Activated T-cell treated with anti-CD3 and anti-CD28 coated beads for 1 hour (primary cell): ENCODE results near the gene BCL11B.
A peak's percentile ranks its signal among the peaks of the same experiment; 100 is the strongest.

ENCODE experiments used
- DNase-seq: peaks from one replicate; pipeline ENCODE4 v3.0.0-alpha.2; 2020; ENCODE audit warnings: low read depth

The BCL11B gene

DNA sequence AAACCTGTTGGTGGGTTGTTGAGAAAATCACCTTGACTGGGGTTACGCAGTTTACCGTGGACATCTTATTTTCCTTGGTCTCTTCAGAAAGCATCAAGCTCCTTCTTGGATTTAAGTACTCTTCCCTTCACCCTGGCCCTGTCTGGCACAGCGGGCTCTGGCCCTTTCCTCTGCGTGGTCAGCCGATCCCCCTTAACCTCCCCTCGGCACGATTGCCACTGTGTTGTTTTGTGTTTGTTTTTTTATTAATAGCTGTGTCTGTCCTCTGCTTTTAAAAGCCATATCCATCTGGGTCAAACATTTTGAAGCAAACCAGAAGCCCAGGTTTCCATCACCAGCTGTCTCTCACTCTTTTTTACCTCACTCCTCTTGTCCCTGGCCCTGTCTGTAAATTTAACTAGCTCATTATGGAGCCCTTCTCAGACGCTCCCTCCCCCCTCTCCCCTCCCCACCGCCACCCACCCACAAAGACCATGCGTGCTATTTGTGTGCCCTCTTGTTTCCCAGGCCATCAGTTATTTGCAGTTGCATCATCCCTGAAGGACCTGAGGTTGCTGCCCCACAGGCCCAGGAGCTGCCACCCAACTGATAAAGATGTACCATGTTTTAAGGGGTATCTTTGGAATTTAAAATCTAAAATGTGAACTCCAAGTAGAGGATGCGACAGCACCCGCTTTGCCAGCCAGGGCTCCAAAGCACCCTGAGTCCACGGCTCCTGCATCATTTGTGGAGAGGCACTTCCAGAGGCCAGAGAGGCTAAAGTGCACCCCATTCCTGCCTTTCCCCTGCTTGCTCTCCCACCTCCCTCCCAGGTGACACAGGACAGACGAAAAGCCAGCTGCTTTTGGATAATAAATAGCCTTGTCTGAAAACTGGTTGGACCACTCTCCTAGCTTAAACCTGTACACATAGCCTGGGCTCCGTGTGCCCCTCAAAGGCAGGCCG, 3.9 kb downstream of the BCL11B start:
- DNase-seq, result no peak

DNA sequence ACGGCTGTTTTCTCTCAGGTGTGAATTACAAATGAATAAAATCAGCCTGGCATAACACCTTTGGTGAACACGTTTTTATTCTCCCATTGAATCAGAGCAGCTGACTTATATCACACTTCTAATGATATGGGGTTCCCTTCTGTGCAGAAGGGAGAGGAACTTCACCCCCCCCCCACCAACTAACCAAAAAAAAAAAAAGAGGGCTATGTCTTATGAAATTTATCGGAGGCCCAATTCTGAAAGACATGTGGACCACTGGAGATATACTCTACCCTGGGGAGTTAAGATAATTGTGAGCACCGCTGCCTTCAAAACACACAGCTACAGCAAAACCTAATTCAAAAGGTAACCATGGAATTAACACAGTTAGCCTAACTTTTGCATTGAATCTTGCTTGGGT, 4.6 kb downstream of the BCL11B start:
- no peak for DNase-seq

DNA sequence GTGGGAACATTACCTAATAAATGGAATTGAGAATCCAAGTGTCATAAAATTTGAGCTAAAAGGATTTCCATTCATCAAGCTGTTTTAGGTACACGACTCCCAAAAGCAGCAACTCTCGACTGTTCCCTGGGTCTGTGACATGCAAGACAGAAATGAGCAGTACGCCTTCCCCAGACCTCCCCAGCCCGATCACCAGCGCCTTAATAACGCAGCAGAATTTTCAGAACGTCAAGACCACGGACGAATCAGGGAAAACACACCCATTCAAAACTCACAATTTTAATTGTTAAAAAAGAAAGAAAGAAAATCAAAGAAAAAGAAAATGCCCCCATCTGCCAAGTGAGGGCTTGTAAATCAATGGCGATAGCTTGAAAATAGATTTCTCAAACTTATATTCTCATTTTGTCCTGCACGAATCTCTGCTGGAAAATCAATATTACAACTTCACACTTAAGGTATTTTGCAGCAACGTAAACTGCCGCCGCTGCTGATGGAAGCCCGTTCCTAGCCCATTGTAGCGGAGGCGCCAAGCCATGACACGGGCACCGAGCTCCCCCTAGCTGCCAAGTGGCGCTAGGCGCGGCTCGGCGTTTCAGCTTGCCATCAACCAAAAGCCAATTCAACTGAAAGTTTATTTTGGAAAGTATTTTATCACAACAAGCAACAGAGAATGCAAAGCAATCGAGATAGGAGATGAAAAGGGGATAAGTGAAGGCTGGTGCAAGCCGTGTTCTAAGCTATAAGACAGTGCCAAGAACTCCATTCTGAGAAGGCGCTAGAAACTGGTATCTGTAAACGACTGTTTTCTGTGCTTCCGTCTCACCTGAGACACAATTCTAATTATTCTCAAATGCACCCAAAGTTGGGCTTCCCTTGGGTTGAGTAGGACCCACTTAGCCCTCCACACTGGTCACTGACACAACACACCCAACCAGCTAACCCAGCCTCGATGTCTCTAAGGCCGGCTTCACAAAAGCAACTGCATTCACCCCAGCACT, 5.5 kb downstream of the BCL11B start:
- peak; percentile 84 for DNase-seq

DNA sequence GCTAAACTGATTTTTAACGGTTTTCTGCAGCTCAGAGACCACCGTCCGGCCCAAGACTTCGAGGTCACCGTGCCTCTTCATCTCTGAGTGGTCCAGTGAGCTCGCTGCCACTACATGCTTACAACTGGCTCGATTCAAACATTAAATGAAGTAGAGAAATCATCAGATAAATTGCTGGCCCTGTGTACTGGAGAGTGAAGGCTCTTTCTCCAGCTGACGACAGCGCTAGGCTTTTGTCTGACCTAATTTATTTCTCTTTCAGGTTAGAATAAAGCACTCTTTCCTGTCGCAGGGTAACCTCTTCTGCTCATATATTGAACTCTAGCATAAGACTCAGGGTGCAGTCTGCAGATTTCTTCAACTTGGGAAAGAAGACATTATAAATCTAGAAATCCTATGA, 6.4 kb downstream of the BCL11B start:
- DNase-seq, result no peak

DNA sequence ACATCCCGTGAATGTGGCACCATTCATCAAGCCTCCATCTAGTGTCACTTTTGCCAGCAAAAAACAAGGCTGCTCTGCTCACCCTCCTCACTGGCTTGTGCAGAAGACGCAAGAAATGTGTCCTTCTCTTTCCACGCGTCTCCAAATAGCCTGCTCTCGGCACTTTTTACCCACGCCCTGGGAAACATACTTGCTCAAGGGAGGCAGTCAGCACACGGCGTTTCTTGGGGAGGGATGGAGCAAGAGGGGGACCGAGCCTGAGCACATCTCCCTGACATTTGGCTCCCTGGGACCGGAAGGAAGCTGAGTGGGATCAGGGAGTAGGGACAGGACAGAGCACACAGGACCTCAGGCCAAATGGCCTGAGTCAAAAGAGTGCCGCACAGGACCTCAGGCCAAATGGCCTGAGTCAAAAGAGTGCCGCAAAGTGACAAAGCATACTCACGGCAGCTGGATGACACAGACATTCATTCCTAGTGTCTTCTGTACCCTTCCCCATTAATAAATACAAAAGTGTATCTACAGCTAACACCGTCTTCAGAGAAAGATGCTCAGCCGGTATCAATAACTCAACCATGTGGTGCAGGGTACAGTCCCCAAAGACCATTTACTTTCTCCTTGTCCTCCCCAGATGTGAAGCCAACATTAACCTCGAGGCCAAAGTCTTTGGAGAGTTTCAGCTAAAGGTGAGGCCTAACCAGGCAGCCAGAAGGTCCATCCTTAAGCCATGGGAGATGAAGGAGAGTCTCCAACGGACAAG, 7.1 kb downstream of the BCL11B start:
- DNase-seq, result no peak

DNA sequence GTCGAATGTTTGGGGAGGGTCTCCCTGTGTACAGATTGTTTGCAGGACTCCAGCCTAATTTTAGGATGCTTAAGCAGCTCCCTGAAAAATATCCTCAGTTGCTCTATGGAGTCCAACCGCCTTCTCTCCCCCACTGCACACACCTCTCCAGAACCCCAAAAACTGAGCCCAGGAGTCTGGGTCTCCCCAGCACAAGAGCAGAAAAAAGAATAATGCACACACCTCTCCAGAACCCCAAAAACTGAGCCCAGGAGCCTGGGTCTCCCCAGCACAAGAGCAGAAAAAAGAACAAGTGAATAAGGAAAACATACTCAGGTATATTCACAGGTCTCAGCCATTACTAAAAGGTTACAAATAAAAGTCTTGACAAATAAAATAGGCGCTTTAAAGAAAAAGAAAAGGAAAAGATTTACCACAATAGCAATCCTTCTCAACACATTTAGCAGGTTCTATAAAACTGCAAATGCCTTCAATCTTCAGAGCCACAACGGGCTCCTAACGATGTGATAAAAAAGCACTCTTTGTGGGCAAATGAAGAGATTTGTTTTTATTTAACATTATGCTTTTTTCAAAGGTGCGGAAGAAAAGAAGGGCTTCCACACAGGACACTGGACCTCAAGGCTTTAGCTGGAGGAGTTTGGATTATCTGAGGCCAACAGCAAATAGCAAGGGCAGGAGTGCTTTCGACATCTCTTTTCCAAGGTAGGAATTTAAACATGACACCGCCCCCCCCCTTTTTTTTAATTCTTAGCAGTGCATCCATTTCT, 8.2 kb downstream of the BCL11B start:
- DNase-seq, result no peak

DNA sequence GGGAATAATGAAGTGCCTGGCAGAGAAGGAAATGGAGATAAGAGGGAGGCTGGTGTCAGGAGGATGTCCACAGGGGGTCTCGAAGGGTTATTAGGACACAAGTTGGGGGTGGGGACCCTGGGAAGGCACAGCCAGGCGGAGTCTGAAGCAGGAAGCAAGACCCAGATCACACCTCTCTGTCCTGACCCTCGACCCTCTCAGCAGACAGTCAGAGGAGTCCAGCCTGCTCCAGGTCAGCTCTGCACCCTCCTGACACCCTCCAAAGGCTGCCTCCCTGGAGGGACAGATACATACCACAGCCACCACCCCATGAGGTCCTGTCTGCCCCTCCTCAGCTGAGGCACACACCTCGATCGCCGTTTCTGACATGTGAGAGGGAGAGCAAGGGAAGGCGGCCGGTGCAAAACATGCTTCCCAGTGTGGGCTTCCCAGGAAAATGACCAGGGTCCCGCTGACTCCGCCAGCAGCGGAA, 9.0 kb downstream of the BCL11B start:
- no peak for DNase-seq

DNA sequence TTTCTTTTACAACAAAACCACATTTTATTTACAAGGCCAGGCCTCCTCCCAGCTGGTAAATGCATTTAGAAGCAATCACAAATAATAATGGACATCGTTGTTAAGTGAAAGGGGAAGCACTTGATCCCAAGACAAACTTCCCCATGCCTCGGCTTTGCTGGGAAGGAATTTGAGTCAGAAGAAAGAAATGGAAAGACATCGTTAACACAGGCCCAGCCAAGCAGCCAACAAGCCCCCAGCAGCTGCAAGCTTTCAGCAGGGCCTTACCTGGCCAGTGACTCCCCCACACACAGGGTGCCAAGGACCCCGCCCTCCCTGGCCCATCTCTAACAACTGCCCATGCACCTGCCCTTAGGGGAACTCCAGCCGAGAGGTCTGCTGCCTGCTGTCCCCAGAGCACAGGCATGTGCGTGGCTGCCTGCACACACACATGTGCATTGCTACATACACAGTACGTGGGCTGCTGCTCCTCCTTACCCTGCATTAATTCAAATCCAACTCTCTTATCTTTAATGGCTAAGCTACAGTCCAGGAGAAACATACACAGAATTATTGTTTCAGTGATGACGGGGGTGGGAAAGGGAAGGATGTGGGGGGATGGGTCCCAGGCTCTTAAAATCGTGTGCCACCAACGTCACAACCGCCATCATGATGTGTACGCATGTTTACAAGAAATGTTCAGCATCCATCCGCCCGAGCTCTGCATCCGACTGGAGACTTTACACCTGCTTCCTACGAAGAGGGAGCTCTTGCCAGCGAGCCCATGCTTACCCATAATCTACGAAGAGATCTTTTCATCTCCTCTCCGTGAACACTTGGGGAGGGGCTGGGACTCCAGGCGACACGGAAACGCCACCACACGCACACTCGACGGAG, 9.8 kb downstream of the BCL11B start:
- peak; percentile 55 for DNase-seq

DNA sequence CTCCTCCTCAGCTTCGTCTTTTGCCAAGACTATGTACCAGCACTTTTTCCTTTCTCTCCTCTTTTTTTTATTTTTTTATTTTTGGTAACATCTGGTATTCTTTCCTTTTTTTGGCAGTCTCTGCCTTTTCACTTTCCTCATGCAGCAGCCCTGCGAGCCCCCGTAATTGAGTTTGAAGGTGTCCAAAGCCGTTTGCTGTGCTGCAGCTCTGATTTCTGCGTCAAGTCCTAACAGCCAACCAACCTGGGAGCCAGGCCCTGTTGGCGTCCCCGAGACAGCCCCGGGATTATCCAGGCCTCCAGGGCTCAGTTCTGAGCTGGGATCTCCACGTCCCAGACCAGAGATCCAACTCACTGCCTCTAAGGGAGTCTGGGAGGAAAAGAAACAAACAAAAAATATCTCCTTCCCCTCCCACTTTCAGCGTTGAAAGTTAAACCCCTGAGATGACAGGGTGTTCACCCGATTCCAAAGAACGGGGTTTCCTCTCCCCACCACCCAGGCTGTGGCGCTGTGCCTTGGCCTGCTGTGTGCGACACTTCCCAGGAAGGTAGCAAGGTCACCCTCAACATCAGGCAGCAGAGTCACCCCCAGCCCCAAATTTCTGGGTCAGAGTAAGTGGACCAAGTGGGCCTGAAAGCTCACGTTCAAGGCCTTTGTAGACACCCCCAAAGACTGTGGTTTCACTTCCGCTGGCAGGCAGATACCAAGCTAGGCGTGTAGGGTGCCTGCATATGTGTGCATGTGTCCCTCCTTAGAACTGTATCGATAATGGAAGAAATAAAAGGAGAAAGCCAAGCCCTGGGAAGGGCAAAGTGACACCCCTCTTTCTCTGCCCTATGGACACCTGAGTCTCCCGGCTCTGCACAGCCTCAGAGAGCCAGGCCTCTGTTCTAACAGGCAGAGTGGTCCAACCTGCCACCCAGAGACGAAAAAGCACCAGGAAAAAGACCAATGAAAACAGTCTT, 11.1 kb downstream of the BCL11B start:
- DNase-seq, result no peak

DNA sequence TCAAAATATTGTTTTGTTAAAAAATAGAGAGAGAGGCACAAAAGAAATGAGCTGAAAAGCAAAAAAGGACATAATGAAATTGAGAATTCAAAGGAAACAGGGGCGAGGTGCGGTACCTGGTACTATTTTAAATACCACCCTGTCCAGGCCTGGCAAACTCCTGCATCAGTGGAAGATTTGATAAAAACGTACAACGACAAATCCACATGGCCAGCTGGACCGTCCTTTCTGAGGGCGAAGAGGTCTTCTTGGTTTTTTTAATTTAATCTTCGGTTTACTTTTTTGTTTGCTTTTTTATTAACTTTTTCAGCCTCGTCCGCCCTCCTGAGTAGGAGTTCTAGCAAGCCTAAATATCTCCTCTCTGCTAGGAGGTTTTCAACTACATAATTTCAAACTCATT, 11.9 kb downstream of the BCL11B start:
- no peak for DNase-seq

DNA sequence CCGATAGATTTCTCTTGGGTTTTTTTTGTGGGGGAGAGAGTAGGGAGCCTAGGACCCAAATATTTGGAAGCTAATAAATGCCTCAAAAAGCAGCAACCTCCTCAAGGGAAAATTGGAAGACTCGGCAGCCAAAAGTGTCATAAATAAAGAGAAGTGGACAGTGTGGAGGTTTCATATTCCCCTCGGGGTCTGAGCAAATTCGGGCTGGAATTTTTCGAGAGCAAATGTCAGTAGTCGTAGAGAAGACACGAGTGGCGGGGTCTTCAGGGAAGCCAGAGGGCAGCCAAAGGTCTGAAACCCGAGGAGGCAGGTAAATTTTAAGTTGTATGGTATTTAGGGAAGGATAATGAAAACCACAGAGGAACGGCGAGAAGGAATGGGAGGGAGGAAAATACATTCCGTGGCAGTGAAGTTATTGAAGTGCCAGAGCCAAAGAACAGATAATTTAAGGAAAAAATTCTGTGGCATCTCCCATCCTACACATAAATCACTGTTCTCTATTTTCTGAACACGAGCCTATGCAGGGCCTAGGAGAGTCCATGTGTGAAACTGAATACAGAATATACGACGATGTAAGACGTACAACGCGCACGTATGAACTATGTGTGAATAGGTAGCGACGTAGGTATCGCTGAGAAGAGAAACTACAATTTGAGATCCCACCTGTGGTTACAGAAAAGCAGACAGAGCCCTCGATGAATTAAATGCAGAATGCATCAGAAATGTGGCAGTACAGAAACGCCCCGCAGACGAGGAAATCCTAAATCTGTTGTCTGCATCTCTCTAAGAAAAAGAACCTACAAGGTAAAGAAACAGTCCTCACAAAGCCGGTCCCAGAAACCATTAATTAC, 12.9 kb downstream of the BCL11B start:
- no peak for DNase-seq

DNA sequence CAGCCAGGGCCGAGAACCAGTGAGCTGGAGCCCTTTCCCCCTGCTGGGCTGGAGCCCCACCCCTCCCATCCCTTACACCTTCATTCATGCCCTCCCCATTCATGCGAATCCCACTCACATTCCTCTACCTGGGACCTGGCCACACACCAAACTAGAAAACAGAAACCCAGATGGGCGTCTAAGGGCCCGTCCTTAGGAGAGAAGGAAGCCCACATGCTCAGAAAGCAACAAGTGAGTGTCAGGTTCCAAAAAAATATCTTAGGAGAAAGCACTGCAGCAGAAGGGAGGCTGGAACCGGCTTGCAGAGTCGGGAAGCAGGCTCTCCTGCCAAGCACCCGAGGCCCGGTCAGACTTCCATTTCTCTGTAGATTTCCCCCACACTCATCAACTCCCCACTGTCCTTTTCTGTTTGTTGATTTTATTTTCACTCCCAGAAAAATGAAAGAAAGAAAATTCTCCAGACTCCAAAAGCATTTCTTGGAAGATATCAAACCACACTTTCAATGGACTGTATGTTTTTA, 13.6 kb downstream of the BCL11B start:
- no peak for DNase-seq

DNA sequence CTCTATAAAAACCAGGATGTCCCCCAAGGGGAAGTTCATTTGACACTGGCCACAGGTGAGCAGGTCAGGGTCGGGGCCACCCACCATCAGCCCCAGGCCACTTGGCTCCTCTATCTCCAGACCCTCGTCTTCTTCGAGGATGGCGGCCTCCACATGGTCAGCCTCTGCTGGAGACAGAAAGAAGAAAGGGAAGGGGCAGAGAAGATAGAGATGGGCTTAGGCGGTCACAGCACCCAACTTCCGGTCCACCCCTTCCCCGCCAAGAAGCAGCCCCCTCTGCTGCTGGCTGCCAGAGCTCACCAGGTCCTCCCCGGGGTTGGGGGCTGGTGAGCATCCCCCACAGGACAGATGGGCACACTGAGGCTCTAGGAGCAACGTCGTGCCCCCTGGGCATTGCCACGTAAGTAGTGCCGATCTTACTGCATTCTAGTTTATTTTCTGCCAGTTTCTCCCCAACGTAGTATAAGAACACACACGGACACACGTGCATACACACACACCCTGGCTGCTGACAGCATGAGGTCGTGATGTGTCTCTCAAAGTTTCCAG, 14.2 kb downstream of the BCL11B start:
- DNase-seq, result no peak

DNA sequence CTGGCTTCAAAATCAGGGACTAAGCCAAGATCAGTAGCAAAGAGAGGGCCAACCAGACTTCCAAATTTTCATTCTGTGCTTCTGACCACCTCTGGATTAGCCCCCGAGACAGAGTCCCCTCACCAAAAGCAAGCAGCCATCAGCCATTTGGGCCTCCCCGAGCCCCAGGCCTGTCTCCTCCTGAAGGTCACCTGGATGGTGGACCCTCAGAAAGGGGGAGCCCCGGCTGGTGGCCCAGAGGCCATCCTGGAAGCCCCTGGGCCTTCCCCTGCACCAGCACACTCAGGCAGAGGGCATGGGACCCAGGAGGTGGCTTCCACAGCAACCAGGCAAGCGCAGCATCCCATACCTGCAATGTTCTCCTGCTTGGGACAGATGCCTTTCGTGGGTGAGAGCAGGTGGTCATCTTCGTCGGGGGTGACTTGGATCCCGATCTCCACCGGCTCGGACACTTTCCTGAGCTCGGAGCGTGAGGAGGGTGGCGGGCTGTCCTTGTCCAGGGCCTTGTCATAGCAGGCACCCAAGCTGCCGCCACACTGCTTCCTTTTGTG, 14.8 kb downstream of the BCL11B start:
- no peak for DNase-seq

DNA sequence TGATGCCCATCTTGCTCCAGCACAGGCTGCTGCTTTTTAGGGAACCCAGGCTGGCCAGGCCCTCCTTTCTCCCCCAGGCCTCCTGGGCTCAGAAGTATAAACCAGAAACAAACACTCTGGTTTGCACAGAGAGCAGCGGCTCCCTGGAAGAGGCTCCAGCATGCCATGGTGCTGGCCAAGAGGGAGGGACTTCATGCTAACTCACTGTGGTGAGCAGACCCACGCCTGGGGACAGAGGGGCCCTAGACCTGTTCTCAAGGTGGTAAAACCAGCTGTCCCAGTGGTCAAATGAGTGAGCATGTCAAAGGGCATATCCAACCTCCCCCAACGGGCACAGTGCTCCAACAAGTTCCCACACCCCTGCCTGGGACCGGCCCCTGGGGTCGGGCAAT, 15.5 kb downstream of the BCL11B start:
- DNase-seq, result no peak

DNA sequence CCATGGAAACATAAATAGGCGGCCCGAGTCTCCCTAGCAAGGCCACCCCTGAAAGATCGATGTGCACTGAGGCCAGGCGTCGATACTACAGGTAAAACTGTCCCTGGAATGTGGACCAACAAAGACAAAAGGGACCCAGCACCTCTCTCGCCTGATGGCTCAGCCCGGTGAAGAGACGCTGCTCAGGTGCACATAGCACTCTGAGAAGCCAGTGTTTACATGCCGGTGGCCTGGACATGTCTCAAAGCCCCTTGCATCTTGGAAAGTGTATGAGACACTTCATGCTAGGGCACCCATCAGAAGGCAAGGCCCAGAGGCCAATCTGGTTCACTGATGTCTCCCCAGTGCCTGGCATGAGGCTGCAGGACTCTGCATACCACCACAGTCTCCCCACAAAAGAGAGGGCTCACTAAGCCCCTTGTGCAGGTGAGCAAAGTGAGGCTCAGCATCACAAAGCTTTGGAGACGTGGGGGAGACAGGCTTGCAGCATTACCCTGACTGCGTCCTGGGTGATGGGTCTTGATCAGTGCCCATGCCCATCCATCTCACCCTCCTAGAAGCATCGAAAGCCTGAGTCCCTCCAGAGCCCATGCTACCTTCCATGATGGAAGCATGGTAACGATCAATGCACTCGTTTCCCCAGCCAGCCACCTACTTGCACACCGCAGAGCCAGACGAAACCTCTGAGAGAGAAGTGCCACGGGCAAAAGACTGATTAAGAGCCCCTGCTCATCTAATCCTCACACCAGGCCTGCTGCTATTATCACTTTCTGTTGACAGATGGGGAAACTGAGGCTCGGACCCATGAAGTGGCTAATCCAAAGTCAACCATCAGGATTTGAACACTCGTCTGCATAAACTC, 16.1 kb downstream of the BCL11B start:
- DNase-seq, result no peak
